Activated naive CD8-positive, alpha-beta T cell treated with anti-CD3 and anti-CD28 coated beads, Interleukin-2, amount 50 U/mL, for 24 hours (primary cell): ENCODE data around the gene TTC33.

Source experiments
- ATAC-seq: fragments of 150-1000 bp; cut with Tn5 transposase; one replicate; pipeline ENCODE4 v1.10.0; 2021
- DNase-seq: peaks from one replicate; pipeline ENCODE4 v3.0.0; 2021
- H3K27ac Mint-ChIP-seq: one replicate; pipeline ENCODE4 v1.8.0; 2021; ENCODE audit warnings: mild to moderate bottlenecking, mixed read lengths
- H3K27me3 Mint-ChIP-seq: one replicate; pipeline ENCODE4 v1.8.0; 2021; ENCODE audit warnings: mixed read lengths
- H3K36me3 Mint-ChIP-seq: one replicate; pipeline ENCODE4 v1.8.0; 2021; ENCODE audit warnings: low read depth, mixed read lengths
- H3K4me1 Mint-ChIP-seq: one replicate; pipeline ENCODE4 v1.8.0; 2021; ENCODE audit warnings: mixed read lengths
- H3K4me3 Mint-ChIP-seq: one replicate; pipeline ENCODE4 v1.8.0; 2021; ENCODE audit warnings: mild to moderate bottlenecking, moderate library complexity, mixed read lengths
- H3K9me3 Mint-ChIP-seq: one replicate; pipeline ENCODE4 v1.8.0; 2021; ENCODE audit warnings: mixed read lengths

The TTC33 gene

GRCh38 chr5:40622463-40623252 lies 133.1 kb downstream of the TTC33 start:
- no peak overlapping the region for H3K27ac Mint-ChIP-seq
- H3K4me3 Mint-ChIP-seq = no peak overlapping the region
- peaks cover 32% of the 10 kb centered on the region for H3K4me1 Mint-ChIP-seq
- no peaks in the 10 kb centered on the region for H3K36me3 Mint-ChIP-seq
- H3K27me3 Mint-ChIP-seq = no peaks in the 10 kb centered on the region
- ATAC-seq (no peak), DNase-seq (no peak)
- no peaks in the 10 kb centered on the region for H3K9me3 Mint-ChIP-seq

GRCh38 chr5:40619421-40619820 lies 136.3 kb downstream of the TTC33 start:
- Mint-ChIP-seq H3K4me3 (no peak overlapping the region), H3K27me3 (no peaks in the 10 kb centered on the region), H3K36me3 (no peaks in the 10 kb centered on the region), H3K9me3 (no peaks in the 10 kb centered on the region), H3K27ac (no peak overlapping the region), H3K4me1 (peaks cover 47% of the 10 kb centered on the region)
- DNase-seq (no peak), ATAC-seq (no peak)

GRCh38 chr5:40618926-40619325 lies 136.8 kb downstream of the TTC33 start:
- Mint-ChIP-seq H3K9me3 (no peaks in the 10 kb centered on the region), H3K27ac (no peak overlapping the region), H3K4me1 (peaks cover 42% of the 10 kb centered on the region), H3K27me3 (no peaks in the 10 kb centered on the region), H3K36me3 (no peaks in the 10 kb centered on the region), H3K4me3 (no peak overlapping the region)
- no peak for ATAC-seq
- no peak for DNase-seq

- Mint-ChIP-seq H3K27ac (no peak overlapping the region), H3K4me1 (peaks cover 26% of the 10 kb centered on the region), H3K9me3 (no peaks in the 10 kb centered on the region), H3K4me3 (no peak overlapping the region), H3K27me3 (no peaks in the 10 kb centered on the region), H3K36me3 (no peaks in the 10 kb centered on the region)
- DNase-seq = no peak
- ATAC-seq = no peak
Measured at GRCh38 chr5:40616781-40617180, 139.0 kb downstream of the TTC33 start.

GRCh38 chr5:40615586-40616170 lies 140.1 kb downstream of the TTC33 start:
- H3K9me3 Mint-ChIP-seq = no peaks in the 10 kb centered on the region
- ATAC-seq (no peak), DNase-seq (no peak)
- no peaks in the 10 kb centered on the region for H3K27me3 Mint-ChIP-seq
- peak overlapping the region; percentile 4 for H3K4me3 Mint-ChIP-seq
- peaks cover 25% of the 10 kb centered on the region for H3K4me1 Mint-ChIP-seq
- H3K27ac Mint-ChIP-seq = peak overlapping the region; percentile 70
- no peaks in the 10 kb centered on the region for H3K36me3 Mint-ChIP-seq

- Mint-ChIP-seq H3K4me1 (peaks cover 22% of the 10 kb centered on the region), H3K27ac (peak overlapping the region; percentile 70), H3K36me3 (no peaks in the 10 kb centered on the region), H3K9me3 (no peaks in the 10 kb centered on the region), H3K4me3 (no peak overlapping the region), H3K27me3 (no peaks in the 10 kb centered on the region)
- DNase-seq (no peak), ATAC-seq (no peak)
Measured at GRCh38 chr5:40614923-40615585, 140.7 kb downstream of the TTC33 start.

GRCh38 chr5:40614466-40614865 lies 141.3 kb downstream of the TTC33 start:
- H3K4me1 Mint-ChIP-seq = peaks cover 22% of the 10 kb centered on the region
- H3K4me3 Mint-ChIP-seq = no peak overlapping the region
- ATAC-seq = no peak
- H3K36me3 Mint-ChIP-seq = no peaks in the 10 kb centered on the region
- H3K27ac Mint-ChIP-seq = no peak overlapping the region
- no peak for DNase-seq
- no peaks in the 10 kb centered on the region for H3K27me3 Mint-ChIP-seq
- H3K9me3 Mint-ChIP-seq = no peaks in the 10 kb centered on the region

- ATAC-seq (no peak), DNase-seq (no peak)
- Mint-ChIP-seq H3K9me3 (no peaks in the 10 kb centered on the region), H3K4me3 (no peak overlapping the region), H3K27ac (no peak overlapping the region), H3K4me1 (peaks cover 27% of the 10 kb centered on the region), H3K36me3 (no peaks in the 10 kb centered on the region), H3K27me3 (no peaks in the 10 kb centered on the region)
Measured at GRCh38 chr5:40607202-40607601, 148.6 kb downstream of the TTC33 start.

- Mint-ChIP-seq H3K27ac (no peak overlapping the region), H3K9me3 (no peaks in the 10 kb centered on the region), H3K36me3 (no peaks in the 10 kb centered on the region), H3K4me1 (peaks cover 33% of the 10 kb centered on the region), H3K27me3 (no peaks in the 10 kb centered on the region), H3K4me3 (no peak overlapping the region)
- ATAC-seq (no peak), DNase-seq (no peak)
Measured at GRCh38 chr5:40606077-40606765, 149.5 kb downstream of the TTC33 start.

- peaks cover 40% of the 10 kb centered on the region for H3K4me1 Mint-ChIP-seq
- DNase-seq = no peak
- no peak overlapping the region for H3K4me3 Mint-ChIP-seq
- H3K27me3 Mint-ChIP-seq = no peaks in the 10 kb centered on the region
- H3K27ac Mint-ChIP-seq = no peak overlapping the region
- no peak for ATAC-seq
- H3K9me3 Mint-ChIP-seq = no peaks in the 10 kb centered on the region
- no peaks in the 10 kb centered on the region for H3K36me3 Mint-ChIP-seq
Measured at GRCh38 chr5:40605295-40605958, 150.3 kb downstream of the TTC33 start.

- Mint-ChIP-seq H3K27ac (no peak overlapping the region), H3K9me3 (no peaks in the 10 kb centered on the region), H3K27me3 (no peaks in the 10 kb centered on the region), H3K36me3 (no peaks in the 10 kb centered on the region), H3K4me3 (no peak overlapping the region), H3K4me1 (peaks cover 48% of the 10 kb centered on the region)
- ATAC-seq (no peak), DNase-seq (no peak)
Measured at GRCh38 chr5:40603378-40603777, 152.4 kb downstream of the TTC33 start.

- Mint-ChIP-seq H3K27me3 (peaks cover 5% of the 10 kb centered on the region), H3K4me3 (no peak overlapping the region), H3K36me3 (no peaks in the 10 kb centered on the region), H3K4me1 (peaks cover 47% of the 10 kb centered on the region), H3K9me3 (no peaks in the 10 kb centered on the region), H3K27ac (peak overlapping the region; percentile 5)
- DNase-seq (no peak), ATAC-seq (no peak)
Measured at GRCh38 chr5:40601198-40601868, 154.4 kb downstream of the TTC33 start.

GRCh38 chr5:40600383-40600782 lies 155.4 kb downstream of the TTC33 start:
- H3K27me3 Mint-ChIP-seq = peaks cover 5% of the 10 kb centered on the region
- no peak overlapping the region for H3K27ac Mint-ChIP-seq
- DNase-seq (no peak), ATAC-seq (peak; percentile 36)
- no peak overlapping the region for H3K4me3 Mint-ChIP-seq
- no peaks in the 10 kb centered on the region for H3K9me3 Mint-ChIP-seq
- peaks cover 37% of the 10 kb centered on the region for H3K4me1 Mint-ChIP-seq
- H3K36me3 Mint-ChIP-seq = no peaks in the 10 kb centered on the region

GRCh38 chr5:40599676-40600075 lies 156.1 kb downstream of the TTC33 start:
- Mint-ChIP-seq H3K36me3 (no peaks in the 10 kb centered on the region), H3K27ac (no peak overlapping the region)

More at GRCh38 chr5:40599676-40600075, 156.1 kb downstream of the TTC33 start:
- Mint-ChIP-seq H3K9me3 (no peaks in the 10 kb centered on the region), H3K4me3 (no peak overlapping the region), H3K4me1 (peaks cover 33% of the 10 kb centered on the region), H3K27me3 (peaks cover 5% of the 10 kb centered on the region)
- ATAC-seq (no peak), DNase-seq (no peak)
